Measurements from ENCODE around the gene PCOLCE2. TPM values are rescaled to one million over a fixed set of nuclear protein-coding genes. Genes with fewer than 3 reads are reported as not detected.

The PCOLCE2 gene
- total and polyA plus RNA-seq, 10 of the 15 experiments (the other 5 are each of a cell fraction or from before 2014, with no cell fraction given), result 0.11 to 7.6 (median 0.40) TPM

GRCh38 chr3:142815803-142816202 is 73.1 kb downstream of the PCOLCE2 start:
- ChIA-PET CTCF (no interaction called here), RAD21 (ENCODE audit: unreplicated experiment) (no interaction called here), POLR2A (no interaction called here), SMC1A (ENCODE audit: uncharacterized antibody, unreplicated experiment) (no interaction called here)
- no peak overlapping the region for H3K27ac ChIP-seq (ENCODE audit: control insufficient read depth, insufficient read depth)
- intact Hi-C loops (cut with micrococcal nuclease; ENCODE audit: unreplicated experiment), result no loop called here
- H3K4me3 ChIP-seq, result no peak overlapping the region
- no peaks in the 10 kb centered on the region for H3K4me1 ChIP-seq (ENCODE audit: control insufficient read depth, insufficient read depth, low read length)
- no peak for ATAC-seq
- H2AFZ ChIP-seq (ENCODE audit: control insufficient read depth, low read depth, low read length), result no peak overlapping the region
- WGBS (ENCODE audit: insufficient coverage, insufficient replicate concordance, low lambda C conversion rate, missing lambda C conversion rate), result 37% methylated on average over 6 of the region's 6 CpGs
- H3K79me2 ChIP-seq (ENCODE audit: control insufficient read depth, insufficient read depth, low read length), result no peaks in the 10 kb centered on the region
- TF ChIP-seq POLR2AphosphoS2 (IDR thresholded peaks at IDR 0.05; ENCODE audit: low read depth, low read length), result no peak
- TF ChIP-seq CBX3 (IDR thresholded peaks at IDR 0.05; ENCODE audit: borderline replicate concordance, low read depth), result no peak
- TF ChIP-seq ZBED1 (IDR thresholded peaks at IDR 0.05; ENCODE audit: borderline replicate concordance), result no peak
- TF ChIP-seq TAF1 (IDR thresholded peaks at IDR 0.05; ENCODE audit: borderline replicate concordance, low read depth, low read length), result no peak
- TF ChIP-seq, protein P1, sequence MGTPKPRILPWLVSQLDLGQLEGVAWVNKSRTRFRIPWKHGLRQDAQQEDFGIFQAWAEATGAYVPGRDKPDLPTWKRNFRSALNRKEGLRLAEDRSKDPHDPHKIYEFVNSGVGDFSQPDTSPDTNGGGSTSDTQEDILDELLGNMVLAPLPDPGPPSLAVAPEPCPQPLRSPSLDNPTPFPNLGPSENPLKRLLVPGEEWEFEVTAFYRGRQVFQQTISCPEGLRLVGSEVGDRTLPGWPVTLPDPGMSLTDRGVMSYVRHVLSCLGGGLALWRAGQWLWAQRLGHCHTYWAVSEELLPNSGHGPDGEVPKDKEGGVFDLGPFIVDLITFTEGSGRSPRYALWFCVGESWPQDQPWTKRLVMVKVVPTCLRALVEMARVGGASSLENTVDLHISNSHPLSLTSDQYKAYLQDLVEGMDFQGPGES (IDR thresholded peaks at IDR 0.05), result no peak
- TF ChIP-seq ZSCAN29 (IDR thresholded peaks at IDR 0.05), result no peak
- TF ChIP-seq, protein P2, sequence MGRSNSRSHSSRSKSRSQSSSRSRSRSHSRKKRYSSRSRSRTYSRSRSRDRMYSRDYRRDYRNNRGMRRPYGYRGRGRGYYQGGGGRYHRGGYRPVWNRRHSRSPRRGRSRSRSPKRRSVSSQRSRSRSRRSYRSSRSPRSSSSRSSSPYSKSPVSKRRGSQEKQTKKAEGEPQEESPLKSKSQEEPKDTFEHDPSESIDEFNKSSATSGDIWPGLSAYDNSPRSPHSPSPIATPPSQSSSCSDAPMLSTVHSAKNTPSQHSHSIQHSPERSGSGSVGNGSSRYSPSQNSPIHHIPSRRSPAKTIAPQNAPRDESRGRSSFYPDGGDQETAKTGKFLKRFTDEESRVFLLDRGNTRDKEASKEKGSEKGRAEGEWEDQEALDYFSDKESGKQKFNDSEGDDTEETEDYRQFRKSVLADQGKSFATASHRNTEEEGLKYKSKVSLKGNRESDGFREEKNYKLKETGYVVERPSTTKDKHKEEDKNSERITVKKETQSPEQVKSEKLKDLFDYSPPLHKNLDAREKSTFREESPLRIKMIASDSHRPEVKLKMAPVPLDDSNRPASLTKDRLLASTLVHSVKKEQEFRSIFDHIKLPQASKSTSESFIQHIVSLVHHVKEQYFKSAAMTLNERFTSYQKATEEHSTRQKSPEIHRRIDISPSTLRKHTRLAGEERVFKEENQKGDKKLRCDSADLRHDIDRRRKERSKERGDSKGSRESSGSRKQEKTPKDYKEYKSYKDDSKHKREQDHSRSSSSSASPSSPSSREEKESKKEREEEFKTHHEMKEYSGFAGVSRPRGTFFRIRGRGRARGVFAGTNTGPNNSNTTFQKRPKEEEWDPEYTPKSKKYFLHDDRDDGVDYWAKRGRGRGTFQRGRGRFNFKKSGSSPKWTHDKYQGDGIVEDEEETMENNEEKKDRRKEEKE (IDR thresholded peaks at IDR 0.05), result no peak
- no peak for TF ChIP-seq EP300 (IDR thresholded peaks at IDR 0.05; ENCODE audit: borderline replicate concordance in 1 of 2, control insufficient read depth in 1 of 2, low read depth in 2 of 2, low read length in 2 of 2)
- TF ChIP-seq NFIC (IDR thresholded peaks at IDR 0.05; ENCODE audit: low read depth, low read length), result no peak
- no peak for TF ChIP-seq ZNF24 (IDR thresholded peaks at IDR 0.05)
- no peak for TF ChIP-seq BCL11A (IDR thresholded peaks at IDR 0.05; ENCODE audit: low read depth, low read length)
- no peak for TF ChIP-seq EED (IDR thresholded peaks at IDR 0.05; ENCODE audit: low read depth)
- TF ChIP-seq POU2F2 (IDR thresholded peaks at IDR 0.05; ENCODE audit: borderline replicate concordance, low read depth, low read length), result no peak
- H4K20me1 ChIP-seq (ENCODE audit: control insufficient read depth, insufficient read depth), result no peaks in the 10 kb centered on the region; the same call in 1 of the 2 replicates
- DNase-seq (ENCODE audit: low read depth, low spot score), result no peak
- FAIRE-seq, result no peak
- H3K4me2 ChIP-seq (ENCODE audit: control insufficient read depth, insufficient read depth), result no peak overlapping the region
- H3K36me3 ChIP-seq (ENCODE audit: control insufficient read depth in 2 of 2, insufficient read depth in 2 of 2, low read length in 1 of 2), result no peaks in the 10 kb centered on the region
- no peaks in the 10 kb centered on the region; a peak in 1 of 4 replicates for H3K27me3 ChIP-seq (replicated peaks in 1 of 2; ENCODE audit: control insufficient read depth in 2 of 2, insufficient read depth in 2 of 2, low read length in 1 of 2)
- in situ Hi-C loops (cut with MboI), result no loop called here
- no peak overlapping the region for H3K9ac ChIP-seq (ENCODE audit: control insufficient read depth, insufficient read depth, low read length)
- no peaks in the 10 kb centered on the region for H3K9me3 ChIP-seq (replicated peaks; ENCODE audit: control insufficient read depth, insufficient read depth, low read length)
- no TSS peak for BruUV-seq (replicated peaks)

All from GM12878 (cell line).